ENCODE data around the gene NUMA1.
A peak's percentile ranks its signal among the peaks of the same experiment; 100 is the strongest.

The NUMA1 gene

DNA sequence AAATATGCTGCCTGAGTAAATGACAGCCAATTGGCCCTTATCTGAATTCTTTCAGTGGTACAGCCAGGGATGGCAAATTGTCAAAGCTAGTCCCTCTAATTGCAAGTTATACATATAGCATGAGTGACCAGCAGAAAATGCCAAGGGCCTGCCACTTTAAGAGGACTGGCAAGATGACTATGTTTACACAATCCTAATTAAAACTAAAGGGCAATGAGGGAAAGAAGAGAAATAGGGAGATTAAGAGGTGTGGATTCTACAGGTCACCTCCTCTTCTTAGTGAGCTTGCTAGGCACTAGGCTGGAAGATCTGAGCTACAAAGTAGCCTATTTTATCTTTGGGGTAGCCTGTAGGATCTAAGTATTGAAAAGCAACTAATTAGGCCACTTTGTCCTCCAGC is 13.5 kb downstream of the NUMA1 start:
- DNase-seq (ENCODE audit: low read depth in 2 of 3, low spot score in 1 of 3), result no peak

GRCh38 chr11:72061739-72062396 is 18.5 kb downstream of the NUMA1 start:
- DNase-seq (ENCODE audit: low read depth in 2 of 3, low spot score in 1 of 3), result no peak

GRCh38 chr11:72058416-72059034 is 21.8 kb downstream of the NUMA1 start:
- DNase-seq (ENCODE audit: low read depth in 2 of 3, low spot score in 1 of 3), result no peak

- DNase-seq (ENCODE audit: low read depth in 2 of 3, low spot score in 1 of 3), result no peak
Measured at GRCh38 chr11:72048766-72049460, 31.4 kb downstream of the NUMA1 start.

DNA sequence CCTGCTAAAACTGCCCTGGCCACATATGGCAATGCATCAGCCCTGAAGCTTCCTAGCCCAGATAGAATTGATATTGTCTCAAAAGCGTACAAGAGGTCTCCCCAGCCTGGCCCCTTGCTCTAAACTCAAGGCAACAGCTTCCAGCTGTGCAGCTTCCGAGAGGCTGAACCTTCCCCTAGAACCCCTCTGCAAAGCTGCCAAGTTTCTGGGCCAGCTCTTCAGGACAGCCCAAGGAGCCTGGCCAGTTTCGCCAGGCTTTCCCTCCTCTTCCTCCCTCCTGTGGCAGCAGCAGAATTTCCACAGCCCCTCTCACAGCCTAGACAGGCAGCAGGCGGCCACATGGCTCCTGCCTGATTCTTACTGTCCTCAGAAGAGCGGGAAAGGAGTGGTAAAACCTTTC is 34.5 kb downstream of the NUMA1 start:
- no peak for DNase-seq (ENCODE audit: low read depth in 2 of 3, low spot score in 1 of 3)

DNA sequence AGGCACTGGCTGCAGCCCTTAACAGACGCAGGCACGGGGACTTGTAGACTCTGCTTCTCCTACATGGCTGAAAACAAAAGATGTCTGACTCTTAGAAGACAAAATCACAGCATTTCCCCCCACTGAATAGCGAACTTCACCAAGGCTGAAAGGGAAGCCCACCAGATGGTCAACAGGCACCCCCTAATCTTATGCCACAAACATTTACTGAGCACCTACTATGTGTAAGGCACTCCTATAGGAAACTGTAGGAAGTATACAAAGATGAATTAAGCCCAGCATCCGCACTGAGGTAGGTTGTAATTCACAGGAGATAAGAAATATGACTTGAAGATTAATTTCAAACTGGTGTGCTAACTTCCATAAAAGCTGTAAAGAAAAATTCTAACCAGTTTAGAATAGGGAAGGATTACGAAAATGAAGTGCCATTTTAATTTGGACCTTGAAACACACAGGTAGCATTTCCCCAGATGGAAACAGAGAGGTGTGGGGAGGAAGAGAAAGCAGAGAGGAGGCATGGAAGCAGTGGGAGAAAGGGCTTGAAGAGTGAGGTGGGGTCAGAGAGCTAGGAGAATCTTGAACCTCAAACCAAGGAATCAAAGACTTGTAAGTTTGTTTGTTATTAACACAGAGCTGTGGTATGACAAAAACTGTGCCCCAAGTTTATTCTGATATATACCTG is 38.1 kb downstream of the NUMA1 start:
- DNase-seq (ENCODE audit: low read depth in 2 of 3, low spot score in 1 of 3), result no peak

GRCh38 chr11:72041364-72042063 is 38.8 kb downstream of the NUMA1 start:
- peak in 2 of 3 donors; percentile 11 to 32 for DNase-seq (ENCODE audit: low read depth in 2 of 3, low spot score in 1 of 3)

DNA sequence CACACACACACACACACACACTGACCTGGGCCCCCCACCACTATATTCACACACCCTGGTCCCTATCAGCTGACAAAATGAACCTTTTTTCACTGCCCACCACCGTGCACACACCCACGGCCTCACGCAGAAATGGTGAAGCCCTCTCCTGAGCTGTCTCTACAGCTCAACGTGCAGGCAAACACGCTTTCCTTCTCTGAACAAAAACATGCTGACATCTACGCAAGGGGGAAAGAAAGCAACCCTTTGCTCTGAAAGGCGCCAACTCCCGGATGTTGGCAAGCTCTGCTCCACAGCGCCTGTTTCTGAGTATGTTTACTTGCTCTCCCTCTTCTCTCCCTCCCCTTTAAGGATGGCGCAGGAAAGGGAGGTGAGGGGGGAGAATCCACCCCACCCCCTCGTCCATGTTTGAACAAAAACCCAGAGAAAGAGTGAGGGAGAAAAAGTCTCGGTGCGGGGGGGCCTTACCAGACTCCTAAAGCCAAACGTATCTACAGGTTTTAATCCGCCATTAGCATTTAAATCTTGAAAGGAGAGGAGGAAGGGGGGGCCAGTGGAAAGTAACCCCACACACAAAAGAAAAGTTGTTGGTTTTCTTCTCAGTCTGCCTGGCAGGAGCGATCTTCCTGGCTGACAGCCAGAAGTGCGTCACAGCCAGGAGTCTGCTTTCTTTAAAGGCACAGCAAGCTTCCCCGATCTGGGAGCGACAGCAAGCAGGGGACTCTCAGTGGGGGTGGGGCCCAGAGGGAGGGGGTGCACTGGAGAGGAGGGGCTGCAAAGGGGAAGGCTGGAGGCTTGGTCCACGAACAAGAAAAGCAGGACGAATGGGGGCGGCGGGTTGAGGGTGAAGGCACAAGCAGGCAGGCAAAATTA is 39.6 kb downstream of the NUMA1 start:
- peak; percentile 44 to 70 (median 56) for DNase-seq (ENCODE audit: low read depth in 2 of 3, low spot score in 1 of 3)

GRCh38 chr11:72039856-72040401 is 40.4 kb downstream of the NUMA1 start:
- peak in 1 of 3 donors; percentile 15 for DNase-seq (ENCODE audit: low read depth in 2 of 3, low spot score in 1 of 3)

GRCh38 chr11:72039031-72039855 is 41.1 kb downstream of the NUMA1 start:
- no peak for DNase-seq (ENCODE audit: low read depth in 2 of 3, low spot score in 1 of 3)

- DNase-seq (ENCODE audit: low read depth in 2 of 3, low spot score in 1 of 3), result no peak
Measured at GRCh38 chr11:72038491-72038890, 41.9 kb downstream of the NUMA1 start.

GRCh38 chr11:72037554-72038311 is 42.6 kb downstream of the NUMA1 start:
- DNase-seq (ENCODE audit: low read depth in 2 of 3, low spot score in 1 of 3), result no peak

- no peak for DNase-seq (ENCODE audit: low read depth in 2 of 3, low spot score in 1 of 3)
Measured at GRCh38 chr11:72036687-72037086, 43.7 kb downstream of the NUMA1 start.

- DNase-seq (ENCODE audit: low read depth in 2 of 3, low spot score in 1 of 3), result no peak
Measured at GRCh38 chr11:72030472-72031045, 49.8 kb downstream of the NUMA1 start.

DNA sequence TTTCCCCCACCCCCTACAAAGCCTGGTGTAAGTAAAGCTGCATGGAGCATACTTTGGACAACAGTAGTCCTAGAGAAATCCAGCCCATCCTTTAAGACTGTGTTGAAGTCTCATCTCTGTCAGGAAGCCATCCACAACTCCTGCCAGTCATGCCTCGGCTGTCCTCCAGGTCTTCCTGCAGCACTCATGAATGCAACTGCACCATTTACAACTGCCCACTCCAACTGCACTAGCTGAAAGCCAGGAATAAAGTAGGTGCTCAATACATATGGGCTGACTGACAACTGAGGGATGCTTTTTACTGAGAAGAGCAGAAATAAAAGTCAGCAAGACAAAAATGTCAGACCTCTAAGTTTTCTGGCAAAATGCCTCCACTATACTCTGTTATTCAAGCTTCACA is 54.3 kb downstream of the NUMA1 start:
- no peak for DNase-seq (ENCODE audit: low read depth in 2 of 3, low spot score in 1 of 3)

DNA sequence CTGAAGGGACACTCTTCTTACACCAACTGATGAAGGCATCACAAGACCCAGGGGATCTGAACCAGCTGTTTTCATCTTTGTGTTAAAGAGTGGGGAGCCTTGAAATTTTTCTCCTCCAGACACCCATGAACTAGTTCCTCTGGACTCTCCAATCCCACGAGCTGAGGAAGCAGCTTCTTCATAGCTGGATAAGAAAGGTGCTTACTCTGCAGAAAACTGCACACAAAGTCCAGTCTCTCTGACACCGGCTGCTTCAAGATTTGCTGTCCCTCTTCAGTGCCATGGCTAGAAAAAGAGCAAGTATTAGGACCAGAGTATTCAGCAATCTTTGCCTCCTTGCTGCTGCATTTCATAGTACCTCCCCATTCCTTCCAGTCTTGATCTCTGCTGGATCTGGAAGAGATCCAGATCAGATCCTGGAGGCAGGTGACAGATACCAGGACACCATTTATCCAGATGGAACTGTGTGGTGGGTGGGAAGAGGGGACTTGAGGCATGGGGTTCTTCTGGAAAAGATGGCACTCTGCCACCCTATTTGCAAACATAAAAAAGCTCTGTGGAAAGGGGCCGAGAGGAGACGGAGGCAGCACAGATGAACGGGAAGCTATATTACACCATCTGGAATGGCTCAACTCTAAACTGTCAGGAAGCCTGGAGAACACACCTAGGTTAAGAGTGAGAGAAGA is 56.1 kb downstream of the NUMA1 start:
- no peak for DNase-seq (ENCODE audit: low read depth in 2 of 3, low spot score in 1 of 3)

DNA sequence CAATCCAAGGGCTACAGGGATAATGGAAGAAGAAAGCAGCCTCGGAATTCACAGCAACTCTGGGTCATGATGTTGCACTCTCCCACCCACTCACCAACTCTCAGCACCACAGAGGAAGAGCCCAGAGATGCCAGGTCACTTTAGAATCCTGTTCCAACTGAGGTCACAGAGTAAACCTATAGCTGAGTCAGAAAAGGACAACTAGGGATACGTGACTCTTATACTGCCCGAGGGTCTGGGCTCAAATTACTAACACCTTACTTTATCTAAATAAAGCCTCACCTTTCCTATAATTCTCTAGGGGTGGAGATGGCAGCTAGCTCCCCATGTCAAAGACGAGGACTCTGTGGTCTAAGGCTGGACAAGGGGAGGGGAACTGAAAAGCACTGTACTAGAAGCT is 57.0 kb downstream of the NUMA1 start:
- no peak for DNase-seq (ENCODE audit: low read depth in 2 of 3, low spot score in 1 of 3)
